Measurements from ENCODE around the gene SPINT2.
A peak's percentile ranks its signal among the peaks of the same experiment; 100 is the strongest.
"Not testable (repeated sequence)": the region's sequence is repeated elsewhere in the genome, so short reads cannot be mapped to it uniquely, and the experiment has no call there.

SPINT2 gene

GRCh38 chr19:38234615-38235014 lies 29.8 kb upstream of the SPINT2 start:
- DNase-seq (ENCODE audit: low read depth in 1 of 2, low spot score in 1 of 2): no peak

GRCh38 chr19:38239816-38240215 lies 24.6 kb upstream of the SPINT2 start:
- no peak for DNase-seq (ENCODE audit: low read depth in 1 of 2, low spot score in 1 of 2)

- DNase-seq (ENCODE audit: low read depth in 1 of 2, low spot score in 1 of 2): no peak
Observed at GRCh38 chr19:38243279-38243673, 21.1 kb upstream of the SPINT2 start.

GRCh38 chr19:38245826-38246498 lies 18.4 kb upstream of the SPINT2 start:
- DNase-seq (ENCODE audit: low read depth in 1 of 2, low spot score in 1 of 2): no peak

- no peak for DNase-seq (ENCODE audit: low read depth in 1 of 2, low spot score in 1 of 2)
Observed at GRCh38 chr19:38247126-38247525, 17.2 kb upstream of the SPINT2 start.

- no peak for DNase-seq (ENCODE audit: low read depth in 1 of 2, low spot score in 1 of 2)
Observed at GRCh38 chr19:38247734-38248268, 16.6 kb upstream of the SPINT2 start.

GRCh38 chr19:38248421-38248820 lies 16.0 kb upstream of the SPINT2 start:
- no peak for DNase-seq (ENCODE audit: low read depth in 1 of 2, low spot score in 1 of 2)

- DNase-seq (ENCODE audit: low read depth in 1 of 2, low spot score in 1 of 2): no peak
Observed at GRCh38 chr19:38250428-38250820, 13.9 kb upstream of the SPINT2 start.

- DNase-seq (ENCODE audit: low read depth in 1 of 2, low spot score in 1 of 2): no peak
Observed at GRCh38 chr19:38250821-38251563, 13.4 kb upstream of the SPINT2 start.

- DNase-seq (ENCODE audit: low read depth in 1 of 2, low spot score in 1 of 2): no peak
Observed at GRCh38 chr19:38251564-38252051, 12.8 kb upstream of the SPINT2 start.

GRCh38 chr19:38252385-38252784 lies 12.0 kb upstream of the SPINT2 start:
- DNase-seq (ENCODE audit: low read depth in 1 of 2, low spot score in 1 of 2): no peak

- DNase-seq (ENCODE audit: low read depth in 1 of 2, low spot score in 1 of 2): no peak
Observed at GRCh38 chr19:38252941-38253691, 11.3 kb upstream of the SPINT2 start.

GRCh38 chr19:38253788-38254187 lies 10.6 kb upstream of the SPINT2 start:
- DNase-seq (ENCODE audit: low read depth in 1 of 2, low spot score in 1 of 2): no peak

GRCh38 chr19:38255383-38256014 lies 8.9 kb upstream of the SPINT2 start:
- no peak for DNase-seq (ENCODE audit: low read depth in 1 of 2, low spot score in 1 of 2)

- DNase-seq (ENCODE audit: low read depth in 1 of 2, low spot score in 1 of 2): not testable (repeated sequence)
Observed at GRCh38 chr19:38261942-38262341, 2.4 kb upstream of the SPINT2 start.

- no peak for DNase-seq (ENCODE audit: low read depth in 1 of 2, low spot score in 1 of 2)
Observed at GRCh38 chr19:38262585-38263268, 1.6 kb upstream of the SPINT2 start.

GRCh38 chr19:38263689-38264485 lies 486 bp upstream of the SPINT2 start:
- DNase-seq (ENCODE audit: low read depth in 1 of 2, low spot score in 1 of 2): peak; percentile 45 to 63

- DNase-seq (ENCODE audit: low read depth in 1 of 2, low spot score in 1 of 2): no peak
Observed at GRCh38 chr19:38265213-38265861, 964 bp downstream of the SPINT2 start.

GRCh38 chr19:38265921-38266429 lies 1.6 kb downstream of the SPINT2 start:
- DNase-seq (ENCODE audit: low read depth in 1 of 2, low spot score in 1 of 2): no peak

All from activated T-helper 1 cell treated with anti-CD3 and anti-CD28 coated beads, Interleukin-2, amount 50 U/mL, for 16 hours (primary cell).